ENCODE results near the gene KRTAP9-9.

GRCh38 chr17:41298458-41299135 lies 43.4 kb downstream of the KRTAP9-9 start:
- no peak for TF ChIP-seq POLR2A (IDR thresholded peaks at IDR 0.05; ENCODE audit: control extremely low read depth in 1 of 2, low read depth in 2 of 2, low read length in 2 of 2)
- TF ChIP-seq POLR2AphosphoS5 (IDR thresholded peaks at IDR 0.05; ENCODE audit: low read depth, low read length) = no peak
- TF ChIP-seq TBP (IDR thresholded peaks at IDR 0.05; ENCODE audit: low read depth, low read length) = no peak
- TF ChIP-seq CTCF (IDR thresholded peaks at IDR 0.05; ENCODE audit: control extremely low read depth in 1 of 3, insufficient read depth in 1 of 3, low read depth in 1 of 3, low read length in 3 of 3) = no peak
- TF ChIP-seq RAD21 (IDR thresholded peaks at IDR 0.05 in 1 of 2, conservative IDR thresholded peaks at IDR 0.05 in 1 of 2; ENCODE audit: low read depth in 2 of 2, low read length in 2 of 2) = no peak
- no peak for TF ChIP-seq EZH2 (IDR thresholded peaks at IDR 0.05; ENCODE audit: low read depth, low read length, severe bottlenecking)
- no peak for TF ChIP-seq YY1 (IDR thresholded peaks at IDR 0.05; ENCODE audit: low read depth, low read length)
- TF ChIP-seq EP300 (IDR thresholded peaks at IDR 0.05; ENCODE audit: borderline replicate concordance in 1 of 2, low read depth in 2 of 2, low read length in 2 of 2) = no peak
- TF ChIP-seq CHD2 (IDR thresholded peaks at IDR 0.05; ENCODE audit: low read length) = no peak
- no peak for TF ChIP-seq CREB1 (IDR thresholded peaks at IDR 0.05)
- no peak for TF ChIP-seq JUN (IDR thresholded peaks at IDR 0.05; ENCODE audit: low read depth, low read length)
- TF ChIP-seq SRF (IDR thresholded peaks at IDR 0.05; ENCODE audit: low read depth, low read length) = no peak
- TF ChIP-seq GABPA (IDR thresholded peaks at IDR 0.05; ENCODE audit: borderline replicate concordance, insufficient read depth, low read length) = no peak
- TF ChIP-seq SP2 (IDR thresholded peaks at IDR 0.05; ENCODE audit: low read length) = no peak

Measured in H1 (cell line).